ENCODE data around the gene CDH23.

DNA sequence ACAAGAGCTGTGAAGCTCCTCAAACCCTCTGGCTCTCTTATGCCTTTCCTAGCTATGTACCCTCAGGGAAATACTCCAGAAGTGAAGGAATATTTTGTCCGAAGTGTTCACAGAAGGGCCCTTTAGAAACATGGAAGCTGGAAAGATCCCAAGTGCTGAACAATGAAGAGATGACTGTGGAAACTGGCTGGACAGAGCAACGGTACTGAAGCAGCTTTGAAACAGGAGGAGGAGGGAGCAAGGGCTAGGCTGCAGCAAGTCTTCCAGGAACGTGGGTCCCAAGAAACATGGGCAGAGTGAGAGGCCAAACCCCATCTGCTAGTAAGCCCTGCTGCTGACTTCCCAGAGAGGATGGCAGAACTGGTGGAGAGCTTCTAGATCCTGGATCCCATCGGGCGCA lies 457.3 kb downstream of the CDH23 start:
- TF ChIP-seq, protein P1, sequence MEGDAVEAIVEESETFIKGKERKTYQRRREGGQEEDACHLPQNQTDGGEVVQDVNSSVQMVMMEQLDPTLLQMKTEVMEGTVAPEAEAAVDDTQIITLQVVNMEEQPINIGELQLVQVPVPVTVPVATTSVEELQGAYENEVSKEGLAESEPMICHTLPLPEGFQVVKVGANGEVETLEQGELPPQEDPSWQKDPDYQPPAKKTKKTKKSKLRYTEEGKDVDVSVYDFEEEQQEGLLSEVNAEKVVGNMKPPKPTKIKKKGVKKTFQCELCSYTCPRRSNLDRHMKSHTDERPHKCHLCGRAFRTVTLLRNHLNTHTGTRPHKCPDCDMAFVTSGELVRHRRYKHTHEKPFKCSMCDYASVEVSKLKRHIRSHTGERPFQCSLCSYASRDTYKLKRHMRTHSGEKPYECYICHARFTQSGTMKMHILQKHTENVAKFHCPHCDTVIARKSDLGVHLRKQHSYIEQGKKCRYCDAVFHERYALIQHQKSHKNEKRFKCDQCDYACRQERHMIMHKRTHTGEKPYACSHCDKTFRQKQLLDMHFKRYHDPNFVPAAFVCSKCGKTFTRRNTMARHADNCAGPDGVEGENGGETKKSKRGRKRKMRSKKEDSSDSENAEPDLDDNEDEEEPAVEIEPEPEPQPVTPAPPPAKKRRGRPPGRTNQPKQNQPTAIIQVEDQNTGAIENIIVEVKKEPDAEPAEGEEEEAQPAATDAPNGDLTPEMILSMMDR (IDR thresholded peaks at IDR 0.05): no peak
- no peak for TF ChIP-seq POLR2A (IDR thresholded peaks at IDR 0.05)
